Smooth muscle cell (in vitro differentiated cells): ENCODE data around the gene RAD21L1. TPM values are rescaled to one million over a fixed set of nuclear protein-coding genes. Genes with fewer than 3 reads are reported as not detected.

Experiments
- DNase-seq: peaks from one replicate; lab custom pipeline; 2025; ENCODE audit not compliant: unreplicated experiment; lab: John Stamatoyannopoulos, UW
- H2AFZ ChIP-seq: fragments of 200-600 bp; sonication (generic); 2 replicates; pipeline ENCODE4 v1.6.0; 2016; ENCODE audit warnings: antibody characterized with exemption, low read depth, mild to moderate bottlenecking
- H3F3A ChIP-seq: fragments of 200-600 bp; sonication (generic); 2 replicates; pipeline ENCODE4 v1.6.0; 2017; ENCODE audit warnings: antibody characterized with exemption, low read depth
- H3K27ac ChIP-seq: fragments of 200-600 bp; sonication (generic); 2 replicates; pipeline ENCODE4 v1.5.1; 2016; ENCODE audit warnings: low read depth, mild to moderate bottlenecking
- H3K27me3 ChIP-seq: fragments of 200-600 bp; sonication (generic); 2 replicates; pipeline ENCODE4 v1.6.1; 2016; ENCODE audit warnings: low read depth, mild to moderate bottlenecking
- H3K36me3 ChIP-seq: fragments of 200-600 bp; sonication (generic); 2 replicates; pipeline ENCODE4 v1.5.1; 2016; ENCODE audit warnings: low read depth
- H3K4me1 ChIP-seq: fragments of 200-600 bp; sonication (generic); 2 replicates; pipeline ENCODE4 v1.5.1; 2016; ENCODE audit warnings: low read depth
- H3K4me2 ChIP-seq: fragments of 200-600 bp; sonication (generic); 2 replicates; pipeline ENCODE4 v1.6.0; 2016; ENCODE audit warnings: mild to moderate bottlenecking
- H3K4me3 ChIP-seq: fragments of 200-600 bp; sonication (generic); 2 replicates; pipeline ENCODE4 v1.5.1; 2016; ENCODE audit warnings: mild to moderate bottlenecking
- H3K79me2 ChIP-seq: fragments of 200-600 bp; sonication (generic); 2 replicates; pipeline ENCODE4 v1.6.0; 2016; ENCODE audit warnings: low read depth, mild to moderate bottlenecking
- H3K9ac ChIP-seq: fragments of 200-600 bp; sonication (generic); 2 replicates; pipeline ENCODE4 v1.6.0; 2016; ENCODE audit warnings: low read depth
- H3K9me3 ChIP-seq: fragments of 200-600 bp; sonication (generic); replicated peaks from 2 replicates; pipeline ENCODE4 v1.5.1; 2016; ENCODE audit warnings: low read depth
- H4K20me1 ChIP-seq: fragments of 200-600 bp; sonication (generic); 2 replicates; pipeline ENCODE4 v1.6.0; 2016; ENCODE audit warnings: low read depth
- CTCF ChIP-seq: fragments of 200-600 bp; sonication (generic); IDR thresholded peaks from 2 replicates; pipeline ENCODE4 v1.5.1; 2017; ENCODE audit warnings: borderline replicate concordance, mild to moderate bottlenecking, antibody characterized with exemption; ENCODE audit not compliant: insufficient read depth, poor library complexity, severe bottlenecking
- WGBS: methylation state at CpG from one replicate; pipeline ENCODE4 v1.1.7; 2016; ENCODE audit warnings: low lambda C conversion rate; 5-methylcytosine and 5-hydroxymethylcytosine counted together
- polyA plus RNA-seq: library from polyadenylated mRNA; unstranded; fragments of >200 nt; fragmentation: Nextera tagmentation; extraction: Ambion mirVana; gene quantifications from 2 replicates; pipeline ENCODE4 v1.2.1, GENCODE V29; 2016
- total RNA-seq: library from RNA; depleted of rRNA; stranded (reverse); fragments of >200 nt; gene quantifications from 2 replicates; pipeline ENCODE4 v1.2.3, GENCODE V29; 2014

Gene RAD21L1
- total and polyA plus RNA-seq, 2 experiments from 2014 or later: not detected

- TF ChIP-seq CTCF: no peak
- no peaks in the 10 kb centered on the region for H3K27me3 ChIP-seq
- no peak overlapping the region for H3K4me3 ChIP-seq
- WGBS: 93% methylated on average over 14 of the region's 14 CpGs
- H2AFZ ChIP-seq: no peak overlapping the region
- no peaks in the 10 kb centered on the region for H3K79me2 ChIP-seq
- H3K36me3 ChIP-seq: no peaks in the 10 kb centered on the region
- H4K20me1 ChIP-seq: no peaks in the 10 kb centered on the region
- H3K9me3 ChIP-seq: no peaks in the 10 kb centered on the region
- H3K4me1 ChIP-seq: no peaks in the 10 kb centered on the region
- H3K27ac ChIP-seq: no peak overlapping the region
- no peak overlapping the region for H3K9ac ChIP-seq
- no peak overlapping the region for H3K4me2 ChIP-seq
- no peak for DNase-seq
- H3F3A ChIP-seq: no peaks in the 10 kb centered on the region
Measured at GRCh38 chr20:1274485-1275311, 48.9 kb downstream of the RAD21L1 start.

GRCh38 chr20:1275919-1276318 is 50.1 kb downstream of the RAD21L1 start:
- no peaks in the 10 kb centered on the region for H3F3A ChIP-seq
- no peak for TF ChIP-seq CTCF
- no peaks in the 10 kb centered on the region for H3K36me3 ChIP-seq
- no peak overlapping the region for H3K4me2 ChIP-seq
- H3K79me2 ChIP-seq: no peaks in the 10 kb centered on the region
- WGBS: 89% methylated on average over 2 of the region's 2 CpGs
- H3K4me1 ChIP-seq: no peaks in the 10 kb centered on the region
- no peaks in the 10 kb centered on the region for H4K20me1 ChIP-seq
- DNase-seq: no peak
- H3K27me3 ChIP-seq: no peaks in the 10 kb centered on the region
- no peak overlapping the region for H2AFZ ChIP-seq
- no peak overlapping the region for H3K9ac ChIP-seq
- H3K9me3 ChIP-seq: no peaks in the 10 kb centered on the region
- H3K4me3 ChIP-seq: no peak overlapping the region
- no peak overlapping the region for H3K27ac ChIP-seq

DNA sequence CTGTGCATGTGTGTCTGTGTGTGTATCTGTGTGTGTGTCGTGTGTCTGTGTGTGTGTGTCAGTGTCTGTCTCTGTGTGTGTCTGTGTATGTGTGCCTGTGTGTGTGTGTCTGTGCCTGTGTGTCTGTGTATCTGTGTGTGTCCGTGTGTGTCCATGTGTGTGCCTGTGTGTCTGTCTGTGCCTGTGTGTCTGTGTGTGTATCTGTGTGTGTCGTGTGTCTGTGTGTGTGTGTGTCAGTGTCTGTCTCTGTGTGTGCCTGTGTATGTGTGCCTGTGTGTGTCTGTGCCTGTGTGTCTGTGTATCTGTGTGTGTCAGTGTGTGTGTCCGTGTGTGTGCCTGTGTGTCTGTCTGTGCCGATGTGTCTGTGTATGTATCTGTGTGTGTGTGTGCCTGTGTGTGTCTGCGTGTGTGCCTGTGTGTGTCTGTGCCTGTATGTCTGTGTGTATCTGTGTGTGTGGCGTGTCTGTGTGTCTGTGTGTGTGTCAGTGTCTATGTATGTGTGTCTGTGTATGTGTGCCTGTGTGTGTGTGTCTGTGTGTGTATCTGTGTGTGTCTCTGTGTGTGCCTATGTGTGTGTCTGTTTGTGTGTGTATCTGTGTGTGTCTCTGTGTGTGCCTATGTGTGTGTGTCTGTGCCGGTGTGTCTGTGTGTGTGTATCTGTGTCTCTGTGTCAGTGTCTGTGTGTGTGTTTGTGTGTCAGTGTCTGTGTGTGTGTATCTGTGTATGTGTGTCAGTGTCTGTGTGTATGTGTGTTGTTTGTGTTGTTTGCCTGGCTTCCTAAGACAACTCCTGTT is 51.9 kb downstream of the RAD21L1 start:
- H3K4me2 ChIP-seq: no peak overlapping the region
- H3K79me2 ChIP-seq: no peaks in the 10 kb centered on the region
- no peaks in the 10 kb centered on the region for H3K36me3 ChIP-seq
- no peak for DNase-seq
- no peak overlapping the region for H2AFZ ChIP-seq
- no peak overlapping the region for H3K27ac ChIP-seq
- no peaks in the 10 kb centered on the region for H3K27me3 ChIP-seq
- H4K20me1 ChIP-seq: no peaks in the 10 kb centered on the region
- WGBS: 99% methylated on average over 8 of the region's 8 CpGs
- no peak overlapping the region for H3K9ac ChIP-seq
- H3F3A ChIP-seq: no peaks in the 10 kb centered on the region
- no peak overlapping the region for H3K4me3 ChIP-seq
- H3K9me3 ChIP-seq: no peaks in the 10 kb centered on the region
- H3K4me1 ChIP-seq: peaks cover 1% of the 10 kb centered on the region
- no peak for TF ChIP-seq CTCF
